A549 (cell line): ENCODE data around the gene CHN1.

ENCODE experiments used
- CBX2 ChIP-seq: fragments of 200-600 bp; sonication (generic); IDR thresholded peaks from 2 replicates; pipeline ENCODE4 v1.6.1; 2016; ENCODE audit warnings: low read depth, mild to moderate bottlenecking, borderline replicate concordance
- TP53 ChIP-seq: fragments of 250-450 bp; sonication (Bioruptor Pico); IDR thresholded peaks from 2 replicates; pipeline ENCODE4 v1.5.0; 2021; ENCODE audit warnings: mild to moderate bottlenecking, moderate library complexity

DNA sequence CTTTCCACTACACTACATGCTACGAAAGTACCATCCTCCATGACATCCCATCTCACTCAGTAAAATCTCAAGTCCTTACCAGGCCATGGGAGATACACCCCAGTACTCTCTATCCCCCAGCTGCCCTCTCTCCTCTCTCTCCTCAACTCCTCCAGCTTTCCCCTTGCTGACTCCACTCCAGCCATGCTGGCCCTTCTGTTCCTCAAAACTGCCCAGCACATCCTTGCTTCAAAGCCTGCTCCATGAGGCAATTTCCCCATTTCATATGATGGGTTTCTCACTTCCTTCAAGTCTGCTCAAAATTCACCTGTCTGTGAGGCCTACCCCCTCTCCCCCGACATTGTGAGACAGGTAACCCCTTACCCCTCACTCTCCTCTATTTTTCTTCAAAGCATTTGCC is 8.6 kb downstream of the CHN1 start:
- TF ChIP-seq TP53 (CRISPR knock-in tag) (no peak), CBX2 (no peak)
